AG04449 (cell line): Measurements from ENCODE around the gene CEP43.
"Not testable (repeated sequence)": the region's sequence is repeated elsewhere in the genome, so short reads cannot be mapped to it uniquely, and the experiment has no call there.

Experiments
- CTCF ChIA-PET: fragments of 350-600 bp; formaldehyde crosslinking; extraction: SDS; loops from one replicate; lab custom pipeline; 2021; ENCODE audit warnings: antibody characterized with exemption; lab: Yijun Ruan, JAX
- POLR2A ChIA-PET: fragments of 400-600, 350-600 bp; formaldehyde crosslinking; extraction: SDS; loops from one replicate; lab custom pipeline; 2020; ENCODE audit warnings: antibody characterized with exemption, inconsistent platforms; lab: Yijun Ruan, JAX
- DNase-seq: peaks from one replicate; pipeline ENCODE4 v3.0.0-alpha.2; 2010; ENCODE audit warnings: low read depth, low spot score
- H3K4me3 ChIP-seq: 2 replicates; pipeline ENCODE4 v1.5.1; 2011; ENCODE audit warnings: low read depth, mild to moderate bottlenecking, control low read depth, low read length
- TF ChIP-seq, protein P1 (sequence below): IDR thresholded peaks from one replicate; pipeline ENCODE4 v1.5.1; 2011; ENCODE audit warnings: mild to moderate bottlenecking, moderate library complexity, low read length, control low read depth, inconsistent platforms; ENCODE audit not compliant: insufficient read depth; ENCODE audit errors: missing control alignments

The CEP43 gene, protein sequence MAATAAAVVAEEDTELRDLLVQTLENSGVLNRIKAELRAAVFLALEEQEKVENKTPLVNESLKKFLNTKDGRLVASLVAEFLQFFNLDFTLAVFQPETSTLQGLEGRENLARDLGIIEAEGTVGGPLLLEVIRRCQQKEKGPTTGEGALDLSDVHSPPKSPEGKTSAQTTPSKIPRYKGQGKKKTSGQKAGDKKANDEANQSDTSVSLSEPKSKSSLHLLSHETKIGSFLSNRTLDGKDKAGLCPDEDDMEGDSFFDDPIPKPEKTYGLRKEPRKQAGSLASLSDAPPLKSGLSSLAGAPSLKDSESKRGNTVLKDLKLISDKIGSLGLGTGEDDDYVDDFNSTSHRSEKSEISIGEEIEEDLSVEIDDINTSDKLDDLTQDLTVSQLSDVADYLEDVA

GRCh38 chr6:166999145-166999883, at the start of gene CEP43:
Gene CEP43 (plus strand): TSS chr6:166999397. CDS start chr6:166999413, 16 bp downstream.
- TF ChIP-seq, protein P1, sequence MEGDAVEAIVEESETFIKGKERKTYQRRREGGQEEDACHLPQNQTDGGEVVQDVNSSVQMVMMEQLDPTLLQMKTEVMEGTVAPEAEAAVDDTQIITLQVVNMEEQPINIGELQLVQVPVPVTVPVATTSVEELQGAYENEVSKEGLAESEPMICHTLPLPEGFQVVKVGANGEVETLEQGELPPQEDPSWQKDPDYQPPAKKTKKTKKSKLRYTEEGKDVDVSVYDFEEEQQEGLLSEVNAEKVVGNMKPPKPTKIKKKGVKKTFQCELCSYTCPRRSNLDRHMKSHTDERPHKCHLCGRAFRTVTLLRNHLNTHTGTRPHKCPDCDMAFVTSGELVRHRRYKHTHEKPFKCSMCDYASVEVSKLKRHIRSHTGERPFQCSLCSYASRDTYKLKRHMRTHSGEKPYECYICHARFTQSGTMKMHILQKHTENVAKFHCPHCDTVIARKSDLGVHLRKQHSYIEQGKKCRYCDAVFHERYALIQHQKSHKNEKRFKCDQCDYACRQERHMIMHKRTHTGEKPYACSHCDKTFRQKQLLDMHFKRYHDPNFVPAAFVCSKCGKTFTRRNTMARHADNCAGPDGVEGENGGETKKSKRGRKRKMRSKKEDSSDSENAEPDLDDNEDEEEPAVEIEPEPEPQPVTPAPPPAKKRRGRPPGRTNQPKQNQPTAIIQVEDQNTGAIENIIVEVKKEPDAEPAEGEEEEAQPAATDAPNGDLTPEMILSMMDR = no peak
- peak within 1 kb of the TSS; percentile 91 for H3K4me3 ChIP-seq
- POLR2A ChIA-PET = interaction anchor here (1.4 kb wide), 1 partner anchor 43 kb away, joined by 4 read pairs; the partner anchor contains the start of gene RNASET2
- no peak for DNase-seq
- CTCF ChIA-PET = interaction anchor here (0.7 to 3.5 kb wide), 5 partner anchors 10 to 225 kb away, joined by 3 to 33 read pairs (median 3); no protein-coding TSS in a partner anchor

DNA sequence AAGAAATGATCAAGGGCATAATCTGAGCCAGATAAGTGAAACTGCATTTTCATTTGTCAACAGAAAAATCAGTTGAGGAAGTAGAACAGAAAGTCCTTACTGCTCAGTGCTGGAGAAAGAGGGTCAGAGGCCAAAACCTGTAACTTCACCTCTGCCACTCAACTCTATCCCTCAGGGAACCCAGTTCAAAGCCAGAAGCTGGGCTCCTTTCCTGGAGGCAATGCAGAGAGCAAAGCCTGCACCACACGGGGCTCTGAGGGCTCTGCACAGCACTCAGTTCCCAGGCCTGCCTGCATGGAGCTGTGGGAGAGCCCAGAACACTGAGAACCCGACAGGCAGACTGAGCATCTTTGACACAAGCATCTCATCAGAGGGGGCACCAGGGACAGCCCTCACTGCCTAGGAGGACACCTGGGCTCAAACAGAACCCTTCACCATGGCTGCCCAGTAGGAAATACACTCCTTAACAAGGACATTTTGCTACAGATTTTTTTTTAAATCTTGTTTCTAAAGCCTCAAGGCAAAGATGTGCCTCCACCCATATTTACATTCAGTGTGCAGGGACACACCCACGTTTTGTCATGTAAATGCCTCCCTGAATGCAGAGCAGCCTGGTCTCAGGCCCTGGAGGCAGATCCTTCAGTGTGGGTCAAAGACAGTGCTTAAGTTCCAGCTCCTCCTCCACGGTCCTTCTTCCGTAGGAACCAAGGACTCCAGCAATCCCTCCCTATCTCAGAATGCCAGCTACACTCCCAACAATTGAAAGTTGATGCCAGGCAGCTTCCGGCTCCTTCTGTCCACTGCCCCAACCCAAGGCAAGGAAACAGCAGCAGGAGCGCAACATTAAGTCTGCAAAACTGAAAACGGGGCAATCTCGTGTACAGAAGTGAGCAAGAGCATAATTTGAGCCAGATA, 49.4 kb upstream of the CEP43 start:
- no peak for DNase-seq
- CTCF ChIA-PET = interaction anchor here (0.7 to 1.1 kb wide), 2 partner anchors 40 to 163 kb away, joined by 3 to 4 read pairs; no protein-coding TSS in a partner anchor
- H3K4me3 ChIP-seq = no peak overlapping the region
- POLR2A ChIA-PET = no interaction called here
- TF ChIP-seq, protein P1 = no peak

GRCh38 chr6:166950443-166950821, 48.8 kb upstream of the CEP43 start:
- no peak for DNase-seq
- TF ChIP-seq, protein P1 = no peak
- POLR2A ChIA-PET = no interaction called here
- no peak overlapping the region for H3K4me3 ChIP-seq
- CTCF ChIA-PET = interaction anchor here (0.7 to 1.1 kb wide), 2 partner anchors 39 to 163 kb away, joined by 3 to 4 read pairs; no protein-coding TSS in a partner anchor

DNA sequence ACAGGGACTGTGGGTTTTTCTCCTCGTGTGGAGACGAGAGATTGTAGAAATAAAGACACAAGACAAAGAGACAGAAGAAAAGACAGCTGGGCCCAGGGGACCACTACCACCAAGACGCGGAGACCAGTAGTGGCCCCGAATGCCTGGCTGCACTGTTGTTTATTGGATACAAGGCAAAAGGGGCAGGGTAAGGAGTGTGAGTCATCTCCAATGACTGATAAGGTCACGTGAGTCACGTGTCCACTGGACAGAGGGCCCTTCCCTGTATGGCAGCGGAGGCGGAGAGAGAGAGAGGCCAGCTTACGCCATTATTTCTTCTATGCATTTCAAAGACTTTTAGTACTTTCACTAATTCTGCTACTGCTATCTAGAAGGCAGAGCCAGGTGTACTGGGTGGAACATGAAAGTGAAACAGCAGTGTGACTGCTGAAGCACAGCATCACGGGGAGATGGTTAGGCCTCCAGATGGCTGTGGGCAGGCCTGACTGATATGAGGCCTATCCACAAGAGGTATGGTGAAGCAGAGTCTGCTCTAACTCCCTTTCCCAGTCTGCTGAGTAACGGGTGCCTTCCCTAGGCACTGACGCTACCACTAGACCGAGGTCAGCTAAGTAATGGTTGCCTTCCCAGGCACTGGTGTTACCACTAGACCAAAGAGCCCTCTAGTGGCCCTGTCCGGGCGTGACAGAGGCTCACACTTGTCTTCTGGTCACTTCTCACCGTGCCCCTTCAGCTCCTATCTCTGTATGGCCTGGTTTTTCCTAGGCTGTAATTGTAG, 48.1 kb upstream of the CEP43 start:
- POLR2A ChIA-PET, H3K4me3 ChIP-seq, DNase-seq: not testable (repeated sequence)
- TF ChIP-seq, protein P1 = peak; percentile 43
- CTCF ChIA-PET = interaction anchor here (0.8 to 1.5 kb wide), 4 partner anchors 9 to 38 kb away, joined by 3 to 5 read pairs (median 3); no protein-coding TSS in a partner anchor

GRCh38 chr6:166951670-166952060, 47.5 kb upstream of the CEP43 start:
- TF ChIP-seq, protein P1 = no peak
- CTCF ChIA-PET = interaction anchor here (0.8 to 1.5 kb wide), 4 partner anchors 9 to 37 kb away, joined by 3 to 5 read pairs (median 3); no protein-coding TSS in a partner anchor
- H3K4me3 ChIP-seq = no peak overlapping the region
- POLR2A ChIA-PET = no interaction called here
- no peak for DNase-seq
